Measurements from ENCODE around the gene GNPAT.
A peak's percentile ranks its signal among the peaks of the same experiment; 100 is the strongest.

The GNPAT gene

DNA sequence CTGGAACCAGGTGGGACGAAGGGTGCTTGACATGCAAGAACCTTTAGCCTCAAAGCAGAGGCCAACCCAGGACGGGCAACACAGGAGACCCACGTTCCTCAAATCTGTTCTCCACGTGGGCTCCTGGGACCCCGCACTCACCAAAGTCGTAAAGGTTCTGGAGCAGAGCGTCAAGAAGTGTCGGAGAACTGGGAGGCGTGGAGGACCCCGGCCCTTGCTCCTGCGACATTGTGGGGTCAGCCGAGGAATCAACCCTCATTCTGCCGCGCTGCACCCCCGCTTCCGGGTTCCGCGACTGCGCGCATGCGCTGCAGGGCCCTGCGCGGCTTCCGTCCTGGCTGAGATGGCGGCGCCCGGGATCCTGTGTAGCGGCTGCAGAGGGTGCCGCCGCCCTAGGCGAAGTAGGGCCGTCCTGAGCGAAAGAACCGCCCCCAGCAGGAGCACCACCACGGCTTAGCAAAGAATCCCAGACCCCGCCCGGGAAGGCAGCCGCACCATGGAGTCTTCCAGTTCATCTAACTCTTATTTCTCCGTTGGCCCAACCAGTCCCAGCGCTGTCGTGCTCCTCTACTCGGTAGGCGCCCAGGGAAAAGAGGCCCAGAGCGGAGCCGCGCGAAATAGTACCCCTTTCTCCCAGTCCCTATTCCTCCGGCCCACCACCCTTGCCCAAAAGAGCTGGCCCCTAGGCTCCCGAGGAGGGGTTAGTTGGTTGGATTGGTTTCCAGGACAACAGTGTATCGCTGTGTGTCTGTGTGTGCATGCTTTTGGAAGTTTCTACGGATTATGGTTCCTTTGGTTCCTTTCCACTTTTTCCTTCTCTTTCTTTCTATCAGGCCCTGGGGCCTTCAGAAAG lies at the start of gene GNPAT:
GNPAT (plus strand) TSS at position 330 of the 853 bp plus-strand sequence; CDS start at position 497, 167 bp downstream.
- peak within 1 kb of the TSS; percentile 93 for H3K4me3 ChIP-seq (ENCODE audit: low read depth, low read length)
- in situ Hi-C loops (cut with HindIII; ENCODE audit: low sequenced_read_pairs) = no loop called here
- no peak for TF ChIP-seq CTCF (IDR thresholded peaks at IDR 0.05; ENCODE audit: low read depth, low read length)

DNA sequence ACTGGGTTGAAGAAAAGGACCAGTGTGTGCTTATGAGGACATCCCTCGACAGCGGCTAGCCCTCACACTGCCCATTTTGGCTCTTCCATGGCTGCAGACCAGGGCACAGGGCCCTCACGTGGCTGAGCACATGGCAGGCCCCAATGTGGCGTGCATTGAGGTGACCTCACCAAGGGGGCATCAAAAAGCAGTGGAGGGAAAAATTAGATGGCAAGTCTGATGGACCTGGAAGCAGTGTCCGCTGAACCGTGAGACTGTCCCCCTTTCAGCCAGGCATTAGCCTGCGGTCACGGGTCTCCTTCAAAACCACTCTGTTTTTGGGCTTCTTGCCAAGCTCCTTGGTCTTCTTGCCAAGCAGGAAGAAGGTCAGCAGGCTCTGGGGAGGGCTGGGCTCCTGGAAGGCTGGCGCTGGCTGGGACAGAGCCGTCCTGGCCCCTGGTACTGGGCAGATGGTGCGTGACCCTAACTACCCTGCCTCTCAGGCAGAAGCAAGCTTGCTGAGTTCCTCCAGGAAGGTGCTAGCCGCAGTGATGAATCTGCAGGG lies 48.3 kb upstream of the GNPAT start:
- TF ChIP-seq CTCF (IDR thresholded peaks at IDR 0.05; ENCODE audit: low read depth, low read length) = no peak
- in situ Hi-C loops (cut with HindIII; ENCODE audit: low sequenced_read_pairs) = no loop called here
- peak; percentile 27 for DNase-seq (ENCODE audit: low read depth, low spot score)
- no peak overlapping the region for H3K4me3 ChIP-seq (ENCODE audit: low read depth, low read length)

More for the DNA sequence above, at the start of gene GNPAT:
- DNase-seq (ENCODE audit: low read depth, low spot score) = peak; percentile 83

GRCh38 chr1:231193710-231194340 lies 47.2 kb upstream of the GNPAT start:
- no peak overlapping the region for H3K4me3 ChIP-seq (ENCODE audit: low read depth, low read length)
- DNase-seq (ENCODE audit: low read depth, low spot score) = no peak
- in situ Hi-C loops (cut with HindIII; ENCODE audit: low sequenced_read_pairs) = no loop called here
- no peak for TF ChIP-seq CTCF (IDR thresholded peaks at IDR 0.05; ENCODE audit: low read depth, low read length)

GRCh38 chr1:231194476-231194842 lies 46.6 kb upstream of the GNPAT start:
- TF ChIP-seq CTCF (IDR thresholded peaks at IDR 0.05; ENCODE audit: low read depth, low read length) = no peak
- in situ Hi-C loops (cut with HindIII; ENCODE audit: low sequenced_read_pairs) = no loop called here
- H3K4me3 ChIP-seq (ENCODE audit: low read depth, low read length) = no peak overlapping the region
- no peak for DNase-seq (ENCODE audit: low read depth, low spot score)

GRCh38 chr1:231194843-231195516 lies 46.0 kb upstream of the GNPAT start:
- no peak for DNase-seq (ENCODE audit: low read depth, low spot score)
- in situ Hi-C loops (cut with HindIII; ENCODE audit: low sequenced_read_pairs) = no loop called here
- no peak for TF ChIP-seq CTCF (IDR thresholded peaks at IDR 0.05; ENCODE audit: low read depth, low read length)
- H3K4me3 ChIP-seq (ENCODE audit: low read depth, low read length) = no peak overlapping the region

DNA sequence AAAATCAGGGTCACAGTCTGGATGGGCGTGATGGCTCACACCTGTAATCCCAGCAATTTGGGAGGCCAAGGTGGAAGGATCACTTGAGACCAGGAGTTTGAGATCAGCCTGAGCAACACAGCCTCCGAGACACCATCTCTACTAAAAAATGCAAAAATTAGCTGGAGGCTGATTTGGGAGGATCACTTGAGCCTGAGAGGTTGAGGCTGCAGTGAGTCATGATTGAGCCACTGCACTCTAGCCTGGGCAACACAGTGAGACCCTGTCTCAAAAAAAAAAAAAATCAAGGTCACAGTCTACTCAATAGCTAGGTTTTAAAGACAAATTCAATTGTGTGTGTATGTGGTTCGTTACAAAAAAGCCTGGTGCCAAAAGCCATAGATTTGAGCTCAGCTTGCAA lies 44.7 kb upstream of the GNPAT start:
- in situ Hi-C loops (cut with HindIII; ENCODE audit: low sequenced_read_pairs) = no loop called here
- DNase-seq (ENCODE audit: low read depth, low spot score) = no peak
- no peak for TF ChIP-seq CTCF (IDR thresholded peaks at IDR 0.05; ENCODE audit: low read depth, low read length)
- no peak overlapping the region for H3K4me3 ChIP-seq (ENCODE audit: low read depth, low read length)

Data from astrocyte of the spinal cord (primary cell).